Natural killer cell (primary cell): Measurements from ENCODE around the gene AK1. TPM values are rescaled to one million over a fixed set of nuclear protein-coding genes. Genes with fewer than 3 reads are reported as not detected.

Source experiments
- ATAC-seq, 3 donors: fragments of 150-1000 bp in 2 of 3; fragments of 200-7000 bp in 1 of 3; cut with Tn5 transposase; 1 replicate in 1 of 3; 2 replicates in 2 of 3; pipeline ENCODE4 v1.10.0; 2021; ENCODE audit warnings: mild to moderate bottlenecking in 2 of 3, moderate library complexity in 2 of 3
- DNase-seq, 2 donors: peaks; one replicate each; pipeline versions ENCODE4 v3.0.0 to v3.0.0-alpha.2; 2013 to 2021; ENCODE audit warnings: mixed read lengths in 1 of 2
- H3K27ac ChIP-seq: one replicate; pipeline ENCODE4 v1.5.1; 2013; ENCODE audit warnings: mild to moderate bottlenecking, low read length
- H3K27me3 ChIP-seq: one replicate; pipeline ENCODE4 v1.6.1; 2013; ENCODE audit warnings: low read length; ENCODE audit not compliant: control insufficient read depth, insufficient read depth
- H3K36me3 ChIP-seq: one replicate; pipeline ENCODE4 v1.6.1; 2013; ENCODE audit warnings: low read length; ENCODE audit not compliant: control insufficient read depth, insufficient read depth
- H3K4me1 ChIP-seq: one replicate; pipeline ENCODE4 v1.6.1; 2013; ENCODE audit warnings: low read length; ENCODE audit not compliant: control insufficient read depth, insufficient read depth
- H3K4me3 ChIP-seq: one replicate; pipeline ENCODE4 v1.5.1; 2013; ENCODE audit warnings: low read length
- H3K9me3 ChIP-seq: one replicate; pipeline ENCODE4 v1.6.1; 2013; ENCODE audit warnings: low read length; ENCODE audit not compliant: control insufficient read depth, insufficient read depth
- H3K27ac Mint-ChIP-seq, 2 donors: one replicate each; pipeline ENCODE4 v1.8.0; 2022; ENCODE audit warnings: mild to moderate bottlenecking in 2 of 2, mixed read lengths in 2 of 2, moderate library complexity in 1 of 2
- H3K27me3 Mint-ChIP-seq, 2 donors: one replicate each; pipeline ENCODE4 v1.8.0; 2022; ENCODE audit warnings: low read depth in 2 of 2, mixed read lengths in 2 of 2
- H3K36me3 Mint-ChIP-seq: one replicate; pipeline ENCODE4 v1.8.0; 2022; ENCODE audit warnings: mixed read lengths
- H3K4me1 Mint-ChIP-seq, 2 donors: one replicate each; pipeline ENCODE4 v1.8.0; 2022; ENCODE audit warnings: mixed read lengths in 2 of 2
- H3K4me3 Mint-ChIP-seq: one replicate; pipeline ENCODE4 v1.8.0; 2022; ENCODE audit warnings: mild to moderate bottlenecking, moderate library complexity, mixed read lengths
- H3K9me3 Mint-ChIP-seq, 2 donors: one replicate each; pipeline ENCODE4 v1.8.0; 2022; ENCODE audit warnings: mixed read lengths in 2 of 2
- CTCF ChIP-seq: fragments of 200-600 bp; IDR thresholded peaks from one replicate; pipeline ENCODE4 v1.8.0; 2022; ENCODE audit warnings: antibody characterized with exemption
- WGBS: methylation state at CpG from one replicate; pipeline ENCODE4 v1.1.7; 2013; ENCODE audit warnings: missing lambda C conversion rate; ENCODE audit not compliant: insufficient coverage; 5-methylcytosine and 5-hydroxymethylcytosine counted together
- intact Hi-C: fragments of 100-400 bp; cut with micrococcal nuclease; formaldehyde crosslinking; loops from one replicate; pipeline ENCODE4 v1.14.2; 2022
- total RNA-seq, 4 donors: library from RNA; stranded (reverse); fragments of 120-200 nt in 1 of 4; gene quantifications; one replicate each; pipeline versions ENCODE4 v1.2.3 to v1.2.4, GENCODE V29; 2013 to 2022

The AK1 gene
- total RNA-seq, 3 donors from 2014 or later (not counting 1 experiment from before 2014, with no cell fraction given) = 47.3 to 76.3 (median 54.2) TPM

GRCh38 chr9:127897193-127897692 is 19.8 kb upstream of the AK1 start:
- WGBS = 38% methylated on average over 18 of the region's 19 CpGs

GRCh38 chr9:127896395-127897192 is 19.1 kb upstream of the AK1 start:
- Mint-ChIP-seq H3K4me3 (no peak overlapping the region), H3K4me1 (peaks cover 34 to 62% of the 10 kb centered on the region in 2 donors), H3K36me3 (peaks cover 21% of the 10 kb centered on the region), H3K27me3 (no peaks in the 10 kb centered on the region), H3K27ac (peak overlapping the region; percentile 43 to 63), H3K9me3 (no peaks in the 10 kb centered on the region)
- peak overlapping the region; percentile 15 for H3K27ac ChIP-seq
- ATAC-seq (no peak), DNase-seq (no peak)
- no peak for TF ChIP-seq CTCF
- WGBS = 90% methylated on average over 16 of the region's 16 CpGs
- no peaks in the 10 kb centered on the region for H3K27me3 ChIP-seq
- no peak overlapping the region for H3K4me3 ChIP-seq
- H3K9me3 ChIP-seq = peaks cover 10% of the 10 kb centered on the region
- H3K4me1 ChIP-seq = peaks cover 52% of the 10 kb centered on the region
- intact Hi-C loops = no loop called here
- peaks cover 45% of the 10 kb centered on the region for H3K36me3 ChIP-seq

More at GRCh38 chr9:127897193-127897692, 19.8 kb upstream of the AK1 start:
- no peak overlapping the region for H3K4me3 ChIP-seq
- H3K9me3 ChIP-seq = peaks cover 10% of the 10 kb centered on the region
- no peaks in the 10 kb centered on the region for H3K27me3 ChIP-seq
- Mint-ChIP-seq H3K4me1 (peaks cover 32 to 63% of the 10 kb centered on the region in 2 donors), H3K36me3 (peaks cover 20% of the 10 kb centered on the region), H3K4me3 (peak overlapping the region; percentile 66), H3K27me3 (no peaks in the 10 kb centered on the region), H3K9me3 (no peaks in the 10 kb centered on the region), H3K27ac (peak overlapping the region; percentile 43 to 63)
- ATAC-seq = peak in 2 of 3 donors; percentile 27 to 40
- TF ChIP-seq CTCF = no peak
- intact Hi-C loops = no loop called here
- peaks cover 58% of the 10 kb centered on the region for H3K4me1 ChIP-seq
- peak in 1 of 2 donors; percentile 45 for DNase-seq
- H3K36me3 ChIP-seq = peaks cover 43% of the 10 kb centered on the region
- H3K27ac ChIP-seq = peak overlapping the region; percentile 15

- Histone ChIP-seq H3K36me3 (peaks cover 50% of the 10 kb centered on the region), H3K27me3 (no peaks in the 10 kb centered on the region), H3K27ac (no peak overlapping the region), H3K9me3 (peaks cover 10% of the 10 kb centered on the region), H3K4me1 (peaks cover 44% of the 10 kb centered on the region), H3K4me3 (no peak overlapping the region)
- Mint-ChIP-seq H3K27ac (peak overlapping the region; percentile 29 to 43), H3K4me1 (peaks cover 34 to 62% of the 10 kb centered on the region in 2 donors), H3K9me3 (no peaks in the 10 kb centered on the region), H3K4me3 (peak overlapping the region; percentile 60), H3K36me3 (peaks cover 21% of the 10 kb centered on the region), H3K27me3 (no peaks in the 10 kb centered on the region)
- WGBS = 95% methylated on average over 8 of the region's 8 CpGs
- no peak for TF ChIP-seq CTCF
- ATAC-seq (no peak), DNase-seq (no peak)
- intact Hi-C loops = no loop called here
These were observed 18.3 kb upstream of the AK1 start for GRCh38 chr9:127895811-127896210.
